Subcutaneous abdominal adipose tissue (tissue), 5 donors: ENCODE data around the gene RIMBP2.

Experiments
- H3K27ac ChIP-seq: one replicate; pipeline ENCODE4 v1.7.0; 2013; ENCODE audit warnings: low read depth, mild to moderate bottlenecking, inconsistent platforms, low read length, moderate library complexity
- H3K27me3 ChIP-seq, 5 donors: one replicate each; pipeline ENCODE4 v1.7.0; 2013; ENCODE audit warnings: low read length in 5 of 5, inconsistent platforms in 1 of 5; ENCODE audit not compliant: control insufficient read depth in 5 of 5, insufficient read depth in 4 of 5
- H3K36me3 ChIP-seq, 5 donors: one replicate each; pipeline ENCODE4 v1.7.0; 2013; ENCODE audit warnings: low read length in 5 of 5; ENCODE audit not compliant: control insufficient read depth in 5 of 5, insufficient read depth in 5 of 5
- H3K4me1 ChIP-seq, 5 donors: one replicate each; pipeline ENCODE4 v1.7.0; 2013; ENCODE audit warnings: low read length in 5 of 5, mild to moderate bottlenecking in 3 of 5, moderate library complexity in 1 of 5; ENCODE audit not compliant: control insufficient read depth in 5 of 5, insufficient read depth in 5 of 5
- H3K4me3 ChIP-seq, 5 donors: one replicate each; pipeline ENCODE4 v1.7.0; 2013; ENCODE audit warnings: low read length in 5 of 5, low read depth in 1 of 5
- H3K9ac ChIP-seq, 5 donors: one replicate each; pipeline ENCODE4 v1.7.0; 2013; ENCODE audit warnings: low read length in 5 of 5, mild to moderate bottlenecking in 4 of 5, moderate library complexity in 3 of 5
- H3K9me3 ChIP-seq, 5 donors: one replicate each; pipeline ENCODE4 v1.7.0; 2013; ENCODE audit warnings: low read length in 5 of 5; ENCODE audit not compliant: control insufficient read depth in 5 of 5
- donor health status: healthy.
- donor health status: healthy.
- donor health status: healthy.
- donor health status: healthy.
- donor health status: healthy.

The RIMBP2 gene, protein sequence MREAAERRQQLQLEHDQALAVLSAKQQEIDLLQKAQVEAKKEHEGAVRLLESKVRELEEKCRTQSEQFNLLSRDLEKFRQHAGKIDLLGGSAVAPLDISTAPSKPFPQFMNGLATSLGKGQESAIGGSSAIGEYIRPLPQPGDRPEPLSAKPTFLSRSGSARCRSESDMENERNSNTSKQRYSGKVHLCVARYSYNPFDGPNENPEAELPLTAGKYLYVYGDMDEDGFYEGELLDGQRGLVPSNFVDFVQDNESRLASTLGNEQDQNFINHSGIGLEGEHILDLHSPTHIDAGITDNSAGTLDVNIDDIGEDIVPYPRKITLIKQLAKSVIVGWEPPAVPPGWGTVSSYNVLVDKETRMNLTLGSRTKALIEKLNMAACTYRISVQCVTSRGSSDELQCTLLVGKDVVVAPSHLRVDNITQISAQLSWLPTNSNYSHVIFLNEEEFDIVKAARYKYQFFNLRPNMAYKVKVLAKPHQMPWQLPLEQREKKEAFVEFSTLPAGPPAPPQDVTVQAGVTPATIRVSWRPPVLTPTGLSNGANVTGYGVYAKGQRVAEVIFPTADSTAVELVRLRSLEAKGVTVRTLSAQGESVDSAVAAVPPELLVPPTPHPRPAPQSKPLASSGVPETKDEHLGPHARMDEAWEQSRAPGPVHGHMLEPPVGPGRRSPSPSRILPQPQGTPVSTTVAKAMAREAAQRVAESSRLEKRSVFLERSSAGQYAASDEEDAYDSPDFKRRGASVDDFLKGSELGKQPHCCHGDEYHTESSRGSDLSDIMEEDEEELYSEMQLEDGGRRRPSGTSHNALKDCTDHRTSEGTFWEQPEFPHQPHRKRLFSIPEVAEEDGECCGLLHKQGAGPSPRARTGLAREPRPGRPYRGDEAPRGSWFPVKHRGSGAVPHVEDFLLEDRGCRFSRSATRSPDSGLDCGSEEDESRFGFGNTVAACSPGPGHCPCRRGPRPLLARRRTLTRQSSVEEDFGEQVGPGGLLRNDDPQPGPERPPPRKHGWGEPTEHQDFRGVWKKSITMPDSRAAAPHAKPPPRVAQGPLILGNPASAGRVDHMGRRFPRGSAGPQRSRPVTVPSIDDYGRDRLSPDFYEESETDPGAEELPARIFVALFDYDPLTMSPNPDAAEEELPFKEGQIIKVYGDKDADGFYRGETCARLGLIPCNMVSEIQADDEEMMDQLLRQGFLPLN (N-terminal part only)

GRCh38 chr12:130715998-130716968 is at the start of gene RIMBP2:
RIMBP2 (minus strand) TSS chr12:130716299; CDS start chr12:130479013, 237,286 bp downstream.
- Histone ChIP-seq H3K36me3 (no peaks in the 10 kb centered on the region), H3K4me1 (peaks cover 3 to 30% (median 26%) of the 10 kb centered on the region in 5 donors), H3K9me3 (peaks cover 0 to 8% (median 5%) of the 10 kb centered on the region in 5 donors), H3K4me3 (peak within 1 kb of the TSS; percentile 4 to 46 (median 34)), H3K27me3 (peaks cover 23 to 51% (median 41%) of the 10 kb centered on the region in 5 donors), H3K27ac (no peak within 1 kb of the TSS), H3K9ac (no peak within 1 kb of the TSS)

DNA sequence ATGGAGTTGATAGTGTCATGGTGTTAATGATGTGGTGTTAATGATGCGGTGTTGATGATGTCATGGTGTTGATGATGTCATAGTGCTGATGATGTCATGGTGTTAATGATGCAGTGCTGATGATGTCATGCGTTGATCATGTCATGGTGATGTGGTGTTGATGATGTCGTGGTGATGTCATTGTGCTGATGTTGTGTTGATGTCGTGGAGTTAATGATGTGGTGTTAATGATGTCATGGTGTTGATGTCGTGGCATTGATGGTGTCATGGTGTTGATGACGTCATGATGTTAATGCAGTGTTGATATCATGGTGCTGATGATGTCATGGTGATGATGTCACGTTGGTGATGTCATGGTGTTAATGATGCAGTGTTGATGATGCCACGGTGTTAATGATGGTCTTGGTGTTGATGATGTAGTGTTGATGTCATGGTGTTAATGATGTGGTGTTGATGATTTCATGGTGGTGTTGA is 49.1 kb upstream of the RIMBP2 start:
- no peak overlapping the region for H3K27ac ChIP-seq
- H3K36me3 ChIP-seq: no peaks in the 10 kb centered on the region
- peaks cover 0 to 11% (median 0%) of the 10 kb centered on the region in 5 donors for H3K9me3 ChIP-seq
- no peaks in the 10 kb centered on the region for H3K4me1 ChIP-seq
- H3K4me3 ChIP-seq: no peak overlapping the region
- peaks cover 0 to 21% (median 17%) of the 10 kb centered on the region in 5 donors for H3K27me3 ChIP-seq
- no peak overlapping the region for H3K9ac ChIP-seq

- Histone ChIP-seq H3K36me3 (no peaks in the 10 kb centered on the region), H3K9me3 (peaks cover 0 to 11% (median 0%) of the 10 kb centered on the region in 5 donors), H3K27ac (no peak overlapping the region), H3K27me3 (peaks cover 0 to 21% (median 20%) of the 10 kb centered on the region in 5 donors), H3K4me3 (no peak overlapping the region), H3K9ac (no peak overlapping the region), H3K4me1 (no peaks in the 10 kb centered on the region)
Measured at GRCh38 chr12:130764475-130765185, 48.5 kb upstream of the RIMBP2 start.

GRCh38 chr12:130764073-130764472 is 48.0 kb upstream of the RIMBP2 start:
- Histone ChIP-seq H3K9ac (no peak overlapping the region), H3K4me3 (no peak overlapping the region), H3K36me3 (no peaks in the 10 kb centered on the region), H3K27me3 (peaks cover 0 to 21% (median 20%) of the 10 kb centered on the region in 5 donors), H3K9me3 (peaks cover 0 to 11% (median 0%) of the 10 kb centered on the region in 5 donors), H3K4me1 (no peaks in the 10 kb centered on the region), H3K27ac (no peak overlapping the region)

GRCh38 chr12:130762319-130762675 is 46.2 kb upstream of the RIMBP2 start:
- no peaks in the 10 kb centered on the region for H3K36me3 ChIP-seq
- no peak overlapping the region for H3K4me3 ChIP-seq
- no peak overlapping the region for H3K9ac ChIP-seq
- no peak overlapping the region for H3K27ac ChIP-seq
- H3K9me3 ChIP-seq: peaks cover 0 to 11% (median 0%) of the 10 kb centered on the region in 5 donors
- H3K4me1 ChIP-seq: no peaks in the 10 kb centered on the region
- peaks cover 0 to 21% (median 20%) of the 10 kb centered on the region in 5 donors for H3K27me3 ChIP-seq

- Histone ChIP-seq H3K36me3 (no peaks in the 10 kb centered on the region), H3K4me3 (no peak overlapping the region), H3K27ac (no peak overlapping the region), H3K9ac (no peak overlapping the region), H3K4me1 (no peaks in the 10 kb centered on the region), H3K9me3 (peaks cover 0 to 11% (median 0%) of the 10 kb centered on the region in 5 donors), H3K27me3 (peaks cover 0 to 21% (median 20%) of the 10 kb centered on the region in 5 donors)
Measured at GRCh38 chr12:130761537-130762318, 45.6 kb upstream of the RIMBP2 start.

DNA sequence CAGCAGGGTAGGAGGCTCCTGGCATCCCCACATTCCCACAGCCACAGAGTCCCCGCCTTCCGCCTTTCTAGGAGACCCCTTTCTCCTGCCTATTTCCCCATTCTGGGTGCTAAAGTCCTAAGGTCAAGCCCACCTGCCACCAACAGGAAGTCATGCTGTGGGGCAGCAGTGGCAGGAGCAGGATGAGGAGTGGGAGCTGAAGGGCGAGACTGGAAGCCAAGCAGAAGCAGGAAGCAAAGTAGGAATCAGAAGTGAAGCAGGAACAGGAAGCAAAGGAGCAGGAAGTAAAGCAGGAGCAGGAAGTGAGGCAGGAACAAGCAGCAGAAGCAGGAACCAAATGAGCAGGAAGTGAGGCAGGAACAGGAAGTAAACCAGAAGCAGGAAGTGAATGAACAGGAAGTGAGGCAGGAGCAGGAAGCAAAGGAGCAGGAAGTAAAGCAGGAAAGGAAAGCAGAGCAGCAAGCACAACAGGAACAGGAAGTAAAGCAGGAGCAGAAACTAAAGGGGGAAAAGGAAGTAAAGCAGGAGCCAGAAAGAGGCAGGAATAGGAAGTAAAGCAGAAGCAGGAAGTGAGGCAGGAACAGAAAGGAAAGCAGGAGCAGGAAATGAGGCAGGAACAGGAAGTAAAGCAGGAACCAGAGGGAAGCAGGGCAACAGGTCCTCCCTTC is 38.3 kb upstream of the RIMBP2 start:
- H3K27me3 ChIP-seq: peaks cover 3 to 9% (median 4%) of the 10 kb centered on the region in 5 donors
- H3K4me3 ChIP-seq: peak overlapping the region in 1 of 5 donors; percentile 11
- H3K9me3 ChIP-seq: peaks cover 0 to 8% (median 6%) of the 10 kb centered on the region in 5 donors
- no peaks in the 10 kb centered on the region for H3K4me1 ChIP-seq
- no peaks in the 10 kb centered on the region for H3K36me3 ChIP-seq
- H3K27ac ChIP-seq: no peak overlapping the region
- no peak overlapping the region for H3K9ac ChIP-seq
